Measurements from ENCODE around the gene IL23R. TPM values are rescaled to one million over a fixed set of nuclear protein-coding genes. Genes with fewer than 3 reads are reported as not detected.

The IL23R gene
- polyA plus RNA-seq, 1 of the 3 experiments (the other 2 are of a cell fraction), result not detected

DNA sequence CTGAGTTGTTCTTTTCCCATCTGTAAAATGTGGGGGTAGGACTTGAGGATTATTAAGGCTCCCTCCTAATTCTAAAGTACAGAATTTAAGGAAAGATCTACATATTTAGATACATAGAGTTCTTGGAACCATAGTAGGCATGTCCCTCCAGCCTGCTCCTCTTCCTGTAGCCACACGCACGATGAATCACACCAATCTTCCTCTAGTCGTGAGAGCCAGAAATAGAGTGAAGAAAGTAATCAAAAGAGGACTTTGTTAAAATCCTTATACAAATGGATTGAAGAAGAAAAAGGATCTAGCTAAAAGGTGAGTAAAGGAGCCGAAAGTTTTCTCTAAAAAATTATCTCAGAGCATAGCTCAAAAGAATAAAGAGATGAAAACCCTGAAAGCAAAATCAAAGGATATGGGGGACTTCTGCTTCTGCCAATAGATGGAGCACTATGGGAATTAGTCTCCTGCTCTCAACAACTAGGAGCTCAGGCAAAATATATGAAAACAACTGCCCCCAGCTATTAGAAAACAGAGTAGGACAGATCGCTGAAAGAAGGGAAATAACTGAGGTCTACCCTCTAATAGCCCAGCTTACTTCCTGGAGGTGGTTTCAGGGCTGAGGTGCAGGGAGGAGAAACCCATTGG lies 40.0 kb upstream of the IL23R start:
- H3K36me3 ChIP-seq (replicated peaks in 1 of 2; ENCODE audit: control insufficient read depth in 1 of 2, insufficient read depth in 2 of 2, low read length in 1 of 2), result no peaks in the 10 kb centered on the region
- H3F3A ChIP-seq (replicated peaks; ENCODE audit: insufficient read depth), result no peaks in the 10 kb centered on the region
- no peaks in the 10 kb centered on the region for H3K9me2 ChIP-seq
- no peak overlapping the region for H2AFZ ChIP-seq (ENCODE audit: low read depth)
- CTCF ChIA-PET, result interaction anchor here (0.7 to 1.7 kb wide), 5 partner anchors 10 to 23 kb away, joined by 3 to 5 read pairs (median 4); no protein-coding TSS in a partner anchor
- no peaks in the 10 kb centered on the region for H3K27me3 ChIP-seq (ENCODE audit: insufficient read depth)
- H3K27ac ChIP-seq (ENCODE audit: low read depth in 2 of 2, low read length in 1 of 2), result no peak overlapping the region
- 82% methylated on average over 5 of the region's 5 CpGs for WGBS (ENCODE audit: low lambda C conversion rate)
- H3K79me2 ChIP-seq (ENCODE audit: insufficient read depth), result no peaks in the 10 kb centered on the region
- POLR2A ChIA-PET, result no interaction called here
- no peak overlapping the region for H3K9ac ChIP-seq
- no peaks in the 10 kb centered on the region for H4K20me1 ChIP-seq (ENCODE audit: insufficient read depth)
- H3K4me1 ChIP-seq (ENCODE audit: control insufficient read depth in 1 of 2, insufficient read depth in 2 of 2, low read depth in 1 of 2, low read length in 1 of 2), result no peaks in the 10 kb centered on the region
- no peak overlapping the region for H3K4me3 ChIP-seq (ENCODE audit: low read depth in 2 of 2, low read length in 1 of 2)
- TF ChIP-seq, protein P1, sequence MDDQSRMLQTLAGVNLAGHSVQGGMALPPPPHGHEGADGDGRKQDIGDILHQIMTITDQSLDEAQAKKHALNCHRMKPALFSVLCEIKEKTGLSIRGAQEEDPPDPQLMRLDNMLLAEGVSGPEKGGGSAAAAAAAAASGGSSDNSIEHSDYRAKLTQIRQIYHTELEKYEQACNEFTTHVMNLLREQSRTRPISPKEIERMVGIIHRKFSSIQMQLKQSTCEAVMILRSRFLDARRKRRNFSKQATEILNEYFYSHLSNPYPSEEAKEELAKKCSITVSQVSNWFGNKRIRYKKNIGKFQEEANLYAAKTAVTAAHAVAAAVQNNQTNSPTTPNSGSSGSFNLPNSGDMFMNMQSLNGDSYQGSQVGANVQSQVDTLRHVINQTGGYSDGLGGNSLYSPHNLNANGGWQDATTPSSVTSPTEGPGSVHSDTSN (IDR thresholded peaks at IDR 0.05), result no peak
- TF ChIP-seq, protein P2, sequence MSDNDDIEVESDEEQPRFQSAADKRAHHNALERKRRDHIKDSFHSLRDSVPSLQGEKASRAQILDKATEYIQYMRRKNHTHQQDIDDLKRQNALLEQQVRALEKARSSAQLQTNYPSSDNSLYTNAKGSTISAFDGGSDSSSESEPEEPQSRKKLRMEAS (IDR thresholded peaks at IDR 0.05; ENCODE audit: low read depth), result no peak
- TF ChIP-seq EZH2phosphoT487 (IDR thresholded peaks at IDR 0.05; ENCODE audit: borderline replicate concordance, low read depth) (no peak), FOSL2 (IDR thresholded peaks at IDR 0.05; ENCODE audit: borderline replicate concordance, low read depth) (no peak), ELF1 (IDR thresholded peaks at IDR 0.05) (no peak), CHD2 (IDR thresholded peaks at IDR 0.05; ENCODE audit: low read length, partially characterized antibody) (no peak), SIN3A (IDR thresholded peaks at IDR 0.05; ENCODE audit: borderline replicate concordance, low read depth, low read length) (no peak), RXRA (IDR thresholded peaks at IDR 0.05; ENCODE audit: borderline replicate concordance, low read depth) (no peak), EP300 (IDR thresholded peaks at IDR 0.05; ENCODE audit: borderline replicate concordance in 1 of 2, low read depth in 1 of 2, low read length in 1 of 2) (no peak), MEF2A (IDR thresholded peaks at IDR 0.05; ENCODE audit: borderline replicate concordance, low read depth) (no peak), SMC3 (IDR thresholded peaks at IDR 0.05; ENCODE audit: low read depth, low read length) (no peak)
- TF ChIP-seq, protein P3, sequence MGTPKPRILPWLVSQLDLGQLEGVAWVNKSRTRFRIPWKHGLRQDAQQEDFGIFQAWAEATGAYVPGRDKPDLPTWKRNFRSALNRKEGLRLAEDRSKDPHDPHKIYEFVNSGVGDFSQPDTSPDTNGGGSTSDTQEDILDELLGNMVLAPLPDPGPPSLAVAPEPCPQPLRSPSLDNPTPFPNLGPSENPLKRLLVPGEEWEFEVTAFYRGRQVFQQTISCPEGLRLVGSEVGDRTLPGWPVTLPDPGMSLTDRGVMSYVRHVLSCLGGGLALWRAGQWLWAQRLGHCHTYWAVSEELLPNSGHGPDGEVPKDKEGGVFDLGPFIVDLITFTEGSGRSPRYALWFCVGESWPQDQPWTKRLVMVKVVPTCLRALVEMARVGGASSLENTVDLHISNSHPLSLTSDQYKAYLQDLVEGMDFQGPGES (IDR thresholded peaks at IDR 0.05; ENCODE audit: low read depth, low read length), result no peak
- no peak for DNase-seq
- H3K4me2 ChIP-seq, result no peak overlapping the region
- no peaks in the 10 kb centered on the region for H3K9me3 ChIP-seq

DNA sequence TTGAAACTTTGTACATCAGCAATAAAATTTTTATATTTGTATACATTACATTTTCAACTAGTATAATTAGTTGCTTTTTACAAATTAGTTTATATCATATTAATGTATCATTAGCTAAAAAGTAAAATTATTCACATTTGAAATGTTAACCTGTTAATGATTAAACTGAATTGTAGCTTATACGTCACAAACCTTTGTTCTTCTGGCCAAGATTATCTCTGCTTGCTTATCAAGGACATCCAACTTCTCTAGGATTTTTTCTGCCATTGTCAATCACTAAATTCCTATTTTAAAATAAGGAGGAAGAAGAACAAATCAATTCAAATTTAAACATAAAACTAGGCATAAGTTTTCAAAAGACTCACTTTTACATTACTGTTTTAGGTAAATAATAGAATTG lies 39.3 kb upstream of the IL23R start:
- H3K4me1 ChIP-seq (ENCODE audit: control insufficient read depth in 1 of 2, insufficient read depth in 2 of 2, low read depth in 1 of 2, low read length in 1 of 2), result no peaks in the 10 kb centered on the region
- H3K36me3 ChIP-seq (replicated peaks in 1 of 2; ENCODE audit: control insufficient read depth in 1 of 2, insufficient read depth in 2 of 2, low read length in 1 of 2), result no peaks in the 10 kb centered on the region
- POLR2A ChIA-PET, result no interaction called here
- no peaks in the 10 kb centered on the region for H3K9me2 ChIP-seq
- no peaks in the 10 kb centered on the region for H3K9me3 ChIP-seq
- H3F3A ChIP-seq (replicated peaks; ENCODE audit: insufficient read depth), result no peaks in the 10 kb centered on the region
- H3K4me3 ChIP-seq (ENCODE audit: low read depth in 2 of 2, low read length in 1 of 2), result no peak overlapping the region
- CTCF ChIA-PET, result interaction anchor here (0.7 to 1.7 kb wide), 6 partner anchors 9 to 100 kb away, joined by 3 to 5 read pairs (median 4); no protein-coding TSS in a partner anchor
- no peak overlapping the region for H2AFZ ChIP-seq (ENCODE audit: low read depth)
- H3K27ac ChIP-seq (ENCODE audit: low read depth in 2 of 2, low read length in 1 of 2), result no peak overlapping the region
- DNase-seq, result no peak
- H3K79me2 ChIP-seq (ENCODE audit: insufficient read depth), result no peaks in the 10 kb centered on the region
- H3K27me3 ChIP-seq (ENCODE audit: insufficient read depth), result no peaks in the 10 kb centered on the region
- no peak overlapping the region for H3K4me2 ChIP-seq
- 81% methylated on average over 1 of the region's 1 CpG for WGBS (ENCODE audit: low lambda C conversion rate)
- H4K20me1 ChIP-seq (ENCODE audit: insufficient read depth), result no peaks in the 10 kb centered on the region
- TF ChIP-seq, protein P4, sequence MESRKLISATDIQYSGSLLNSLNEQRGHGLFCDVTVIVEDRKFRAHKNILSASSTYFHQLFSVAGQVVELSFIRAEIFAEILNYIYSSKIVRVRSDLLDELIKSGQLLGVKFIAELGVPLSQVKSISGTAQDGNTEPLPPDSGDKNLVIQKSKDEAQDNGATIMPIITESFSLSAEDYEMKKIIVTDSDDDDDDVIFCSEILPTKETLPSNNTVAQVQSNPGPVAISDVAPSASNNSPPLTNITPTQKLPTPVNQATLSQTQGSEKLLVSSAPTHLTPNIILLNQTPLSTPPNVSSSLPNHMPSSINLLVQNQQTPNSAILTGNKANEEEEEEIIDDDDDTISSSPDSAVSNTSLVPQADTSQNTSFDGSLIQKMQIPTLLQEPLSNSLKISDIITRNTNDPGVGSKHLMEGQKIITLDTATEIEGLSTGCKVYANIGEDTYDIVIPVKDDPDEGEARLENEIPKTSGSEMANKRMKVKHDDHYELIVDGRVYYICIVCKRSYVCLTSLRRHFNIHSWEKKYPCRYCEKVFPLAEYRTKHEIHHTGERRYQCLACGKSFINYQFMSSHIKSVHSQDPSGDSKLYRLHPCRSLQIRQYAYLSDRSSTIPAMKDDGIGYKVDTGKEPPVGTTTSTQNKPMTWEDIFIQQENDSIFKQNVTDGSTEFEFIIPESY (IDR thresholded peaks at IDR 0.05; ENCODE audit: borderline replicate concordance, low read depth), result no peak
- TF ChIP-seq, protein P2 (IDR thresholded peaks at IDR 0.05; ENCODE audit: low read depth), result no peak
- TF ChIP-seq ELF1 (IDR thresholded peaks at IDR 0.05) (no peak), NFIC (IDR thresholded peaks at IDR 0.05; ENCODE audit: borderline replicate concordance) (no peak), POLR2AphosphoS5 (IDR thresholded peaks at IDR 0.05; ENCODE audit: low read depth, low read length) (no peak)
- H3K9ac ChIP-seq, result no peak overlapping the region

All from SK-N-SH (cell line).